ENCODE data around the gene EZH2. TPM values are rescaled to one million over a fixed set of nuclear protein-coding genes. Genes with fewer than 3 reads are reported as not detected.

Gene EZH2
- polyA plus RNA-seq, 1 of the 3 experiments (the other 2 are of a cell fraction) = 30.6 TPM

Small RNA genes within 50 kb of the gene (small RNA-seq; reads per million reads assigned to genes)
- gene RF00017 = 0 reads per million in 7 experiments
- 0 reads per million in 7 experiments for gene RN7SL569P
- gene RNU7-20P = 0 reads per million in 7 experiments

Other genes with a start within 250 kb of the EZH2 start
- 45.2 and 50.0 TPM in 2 replicates for gene CUL1, start 185.4 kb downstream of the EZH2 start, polyA plus RNA-seq (2012; rRNA removed)
- gene PDIA4, start 144.2 kb upstream of the EZH2 start, polyA plus RNA-seq (2012; rRNA removed) = 393 and 400 TPM in 2 replicates
- gene ZNF786, start 206.4 kb upstream of the EZH2 start, polyA plus RNA-seq (2012; rRNA removed) = 5.0 and 5.9 TPM in 2 replicates
- gene ZNF425, start 242.0 kb upstream of the EZH2 start, polyA plus RNA-seq (2012; rRNA removed) = 1.4 and 1.6 TPM in 2 replicates

All from SK-N-SH (cell line).